Neuronal stem cell (in vitro differentiated cells): ENCODE measurements around the gene DNAAF2. TPM values are rescaled to one million over a fixed set of nuclear protein-coding genes. Genes with fewer than 3 reads are reported as not detected.

ENCODE experiments used
- DNase-seq: peaks from one replicate; pipeline ENCODE4 v3.0.0-alpha.2; 2013; ENCODE audit warnings: low spot score
- H2AFZ ChIP-seq: one replicate; pipeline ENCODE4 v1.6.1; 2013; ENCODE audit warnings: mild to moderate bottlenecking, low read length, inconsistent platforms
- H2AK5ac ChIP-seq: 2 replicates; pipeline ENCODE4 v1.6.1; 2013; ENCODE audit warnings: low read depth, mild to moderate bottlenecking, inconsistent platforms, low read length, moderate library complexity, mixed read lengths
- H2BK120ac ChIP-seq: 2 replicates; pipeline ENCODE4 v1.6.1; 2013; ENCODE audit warnings: low read depth, mild to moderate bottlenecking, inconsistent platforms, low read length, moderate library complexity, mixed read lengths
- H2BK12ac ChIP-seq: one replicate; pipeline ENCODE4 v1.6.1; 2013; ENCODE audit warnings: low read length, inconsistent platforms
- H2BK15ac ChIP-seq: 2 replicates; pipeline ENCODE4 v1.6.1; 2013; ENCODE audit warnings: mild to moderate bottlenecking, low read length, inconsistent platforms, mixed read lengths
- H2BK5ac ChIP-seq: one replicate; pipeline ENCODE4 v1.6.1; 2013; ENCODE audit warnings: inconsistent platforms, mild to moderate bottlenecking, low read length, moderate library complexity
- H3K14ac ChIP-seq: one replicate; pipeline ENCODE4 v1.6.1; 2013; ENCODE audit warnings: low read length, inconsistent platforms
- H3K18ac ChIP-seq: 2 replicates; pipeline ENCODE4 v1.6.1; 2013; ENCODE audit warnings: low read length, inconsistent platforms
- H3K23ac ChIP-seq: 2 replicates; pipeline ENCODE4 v1.6.1; 2013; ENCODE audit warnings: low read depth, mild to moderate bottlenecking, mixed read lengths, low read length, inconsistent platforms; ENCODE audit not compliant: poor library complexity
- H3K27ac ChIP-seq: replicated peaks from 3 replicates; pipeline ENCODE4 v1.5.1; 2013; ENCODE audit warnings: low read length, inconsistent platforms
- H3K27me3 ChIP-seq, 3 experiments: 2 replicates each; pipeline ENCODE4 v1.6.1; 2013; ENCODE audit warnings: low read length in 3 of 3, mild to moderate bottlenecking in 2 of 3, inconsistent platforms in 1 of 3, low read depth in 1 of 3, mixed read lengths in 1 of 3, moderate library complexity in 1 of 3; ENCODE audit not compliant: control insufficient read depth in 3 of 3, insufficient read depth in 3 of 3
- H3K36me3 ChIP-seq, 2 donors: replicated peaks in 1 of 2; 2 replicates each; pipeline ENCODE4 v1.6.1; 2013; ENCODE audit warnings: low read length in 2 of 2; ENCODE audit not compliant: control insufficient read depth in 2 of 2, insufficient read depth in 2 of 2
- H3K4ac ChIP-seq: 2 replicates; pipeline ENCODE4 v1.6.1; 2013; ENCODE audit warnings: inconsistent platforms, mild to moderate bottlenecking, low read length, moderate library complexity
- H3K4me1 ChIP-seq, 2 donors: 1 replicate in 1 of 2; 2 replicates in 1 of 2; pipeline ENCODE4 v1.6.1; 2013; ENCODE audit warnings: low read length in 2 of 2, low read depth in 1 of 2; ENCODE audit not compliant: control insufficient read depth in 2 of 2, insufficient read depth in 1 of 2
- H3K4me2 ChIP-seq: one replicate; pipeline ENCODE4 v1.6.1; 2013; ENCODE audit warnings: mild to moderate bottlenecking, low read length, inconsistent platforms; ENCODE audit not compliant: insufficient read depth, poor library complexity, severe bottlenecking
- H3K4me3 ChIP-seq, 2 donors: 2 replicates each; pipeline ENCODE4 v1.5.1; 2013; ENCODE audit warnings: low read length in 2 of 2, mild to moderate bottlenecking in 2 of 2, inconsistent platforms in 1 of 2, moderate library complexity in 1 of 2
- H3K79me1 ChIP-seq: one replicate; pipeline ENCODE4 v1.6.1; 2013; ENCODE audit warnings: low read depth, mild to moderate bottlenecking, inconsistent platforms, low read length, moderate library complexity
- H3K9ac ChIP-seq: one replicate; pipeline ENCODE4 v1.6.1; 2013; ENCODE audit warnings: mild to moderate bottlenecking, low read depth, low read length, inconsistent platforms; ENCODE audit not compliant: poor library complexity
- H3K9me3 ChIP-seq, 2 donors: replicated peaks in 1 of 2; 2 replicates each; pipeline versions ENCODE3 to v1.6.1; 2013; ENCODE audit warnings: low read length in 2 of 2, mild to moderate bottlenecking in 2 of 2, inconsistent platforms in 1 of 2, low read depth in 1 of 2, mixed read lengths in 1 of 2, moderate library complexity in 1 of 2; ENCODE audit not compliant: control insufficient read depth in 2 of 2, insufficient read depth in 1 of 2
- H4K8ac ChIP-seq: one replicate; pipeline ENCODE4 v1.6.1; 2013; ENCODE audit warnings: low read depth, mild to moderate bottlenecking, inconsistent platforms, low read length, moderate library complexity
- H4K91ac ChIP-seq: one replicate; pipeline ENCODE4 v1.6.1; 2013; ENCODE audit warnings: low read length, low read depth, mild to moderate bottlenecking, inconsistent platforms; ENCODE audit not compliant: poor library complexity
- WGBS, 2 donors: extraction: QIAGEN DNeasy Blood & Tissue Kit; methylation state at CpG; one replicate each; pipeline ENCODE4 v1.1.7; 2013; ENCODE audit warnings: missing lambda C conversion rate in 2 of 2, mixed read lengths in 1 of 2; ENCODE audit not compliant: insufficient read length in 2 of 2, insufficient replicate concordance in 1 of 2; ENCODE audit errors: extremely low coverage in 2 of 2; 5-methylcytosine and 5-hydroxymethylcytosine counted together
- polyA plus RNA-seq, 2 experiments: library from polyadenylated mRNA; stranded (reverse); fragments of 200-250 nt; gene quantifications; one replicate each; pipeline ENCODE4 v1.2.3, GENCODE V29; 2013

Gene DNAAF2
- 17.1 TPM for polyA plus RNA-seq (2013, experiment 1 of 2)
- 17.1 TPM for polyA plus RNA-seq (2013, experiment 2 of 2)

- Histone ChIP-seq H2BK15ac (peak within 1 kb of the TSS; percentile 96), H3K4me2 (peak within 1 kb of the TSS; percentile 99), H2BK120ac (no peak within 1 kb of the TSS), H3K27ac (peak within 1 kb of the TSS; percentile 99), H3K4me1 (peaks cover 0 to 2% of the 10 kb centered on the region in 2 donors), H2AK5ac (peak within 1 kb of the TSS; percentile 81), H3K4ac (peak within 1 kb of the TSS; percentile 53), H3K14ac (peak within 1 kb of the TSS; percentile 99), H3K23ac (peak within 1 kb of the TSS; percentile 98), H3K36me3 (peaks cover 7 to 59% of the 10 kb centered on the region in 2 donors), H2BK5ac (peak within 1 kb of the TSS; percentile 90), H2AFZ (peak within 1 kb of the TSS; percentile 100), H3K18ac (peak within 1 kb of the TSS; percentile 100), H4K91ac (no peak within 1 kb of the TSS), H3K9ac (peak within 1 kb of the TSS; percentile 99), H3K79me1 (peaks cover 8% of the 10 kb centered on the region), H3K27me3 (no peaks in the 10 kb centered on the region), H4K8ac (peak within 1 kb of the TSS; percentile 82), H2BK12ac (no peak within 1 kb of the TSS), H3K9me3 (peaks cover 0 to 8% of the 10 kb centered on the region in 2 donors), H3K4me3 (peak within 1 kb of the TSS; percentile 64 to 100)
- DNase-seq: peak; percentile 71
- no CpG with 5 or more reads among the region's 80 CpGs for WGBS, 2 donors
These were observed at the start of gene DNAAF2 for GRCh38 chr14:49634547-49635334. TSS of gene DNAAF2 (minus strand) at chr14:49635244. CDS start at chr14:49635149, 95 bp downstream.

- no peak overlapping the region for H3K14ac ChIP-seq
- H3K9me3 ChIP-seq: peaks cover 0 to 2% of the 10 kb centered on the region in 2 donors
- no peak overlapping the region for H3K18ac ChIP-seq
- no peak for DNase-seq
- no peak overlapping the region for H2BK5ac ChIP-seq
- WGBS, 2 donors: no CpG with 5 or more reads among the region's 2 CpGs
- H3K4ac ChIP-seq: no peak overlapping the region
- no peak overlapping the region for H3K9ac ChIP-seq
- H3K36me3 ChIP-seq: peaks cover 12 to 93% of the 10 kb centered on the region in 2 donors
- H2BK15ac ChIP-seq: no peak overlapping the region
- no peaks in the 10 kb centered on the region for H3K27me3 ChIP-seq
- no peak overlapping the region for H4K8ac ChIP-seq
- no peak overlapping the region for H2BK12ac ChIP-seq
- H2AFZ ChIP-seq: no peak overlapping the region
- no peak overlapping the region for H3K4me2 ChIP-seq
- H4K91ac ChIP-seq: no peak overlapping the region
- H3K27ac ChIP-seq: no peak overlapping the region
- no peaks in the 10 kb centered on the region for H3K79me1 ChIP-seq
- H3K4me1 ChIP-seq: no peaks in the 10 kb centered on the region
- no peak overlapping the region for H2AK5ac ChIP-seq
- no peak overlapping the region for H3K23ac ChIP-seq
- H3K4me3 ChIP-seq: no peak overlapping the region
- H2BK120ac ChIP-seq: no peak overlapping the region
These were observed 44.2 kb upstream of the DNAAF2 start for GRCh38 chr14:49679271-49679670.

- Histone ChIP-seq H3K9ac (peak overlapping the region; percentile 18), H2AK5ac (no peak overlapping the region), H3K4ac (no peak overlapping the region), H2BK12ac (no peak overlapping the region), H3K27ac (no peak overlapping the region), H2BK5ac (no peak overlapping the region), H2BK15ac (no peak overlapping the region), H3K9me3 (peaks cover 0 to 2% of the 10 kb centered on the region in 2 donors), H3K4me1 (no peaks in the 10 kb centered on the region), H2BK120ac (no peak overlapping the region), H3K14ac (no peak overlapping the region), H4K8ac (no peak overlapping the region), H4K91ac (no peak overlapping the region), H3K4me3 (peak overlapping the region in 1 of 2 donors; percentile 20), H3K27me3 (no peaks in the 10 kb centered on the region), H2AFZ (no peak overlapping the region), H3K79me1 (no peaks in the 10 kb centered on the region), H3K4me2 (no peak overlapping the region), H3K23ac (no peak overlapping the region), H3K36me3 (peaks cover 11 to 94% of the 10 kb centered on the region in 2 donors), H3K18ac (no peak overlapping the region)
- DNase-seq: no peak
- WGBS, 2 donors: no CpG with 5 or more reads among the region's 4 CpGs
These were observed 42.6 kb upstream of the DNAAF2 start for GRCh38 chr14:49677643-49678042.

- Histone ChIP-seq H2BK15ac (no peak overlapping the region), H2BK5ac (no peak overlapping the region), H2AFZ (no peak overlapping the region), H2BK12ac (no peak overlapping the region), H3K27me3 (no peaks in the 10 kb centered on the region), H3K14ac (no peak overlapping the region), H2AK5ac (no peak overlapping the region), H3K9ac (no peak overlapping the region), H3K4me3 (no peak overlapping the region), H3K9me3 (peaks cover 0 to 2% of the 10 kb centered on the region in 2 donors), H3K79me1 (no peaks in the 10 kb centered on the region), H4K91ac (no peak overlapping the region), H3K4me1 (no peaks in the 10 kb centered on the region), H3K4me2 (no peak overlapping the region), H3K23ac (no peak overlapping the region), H3K18ac (no peak overlapping the region), H3K4ac (no peak overlapping the region), H3K36me3 (peaks cover 15 to 86% of the 10 kb centered on the region in 2 donors), H3K27ac (no peak overlapping the region), H4K8ac (no peak overlapping the region), H2BK120ac (no peak overlapping the region)
- WGBS, 2 donors: no CpG with 5 or more reads among the region's 2 CpGs
- DNase-seq: no peak
These were observed 38.5 kb upstream of the DNAAF2 start for GRCh38 chr14:49673586-49673985.
